OCI-LY1 (cell line): ENCODE data around the gene HMHB1.

Experiments
- H2AFZ ChIP-seq: fragments of 200-600 bp; sonication (generic), shearing (Covaris generic); 2 replicates; pipeline ENCODE4 v1.6.0; 2014; ENCODE audit warnings: antibody characterized with exemption, mild to moderate bottlenecking, low read length
- H3F3A ChIP-seq: fragments of 200-600 bp; sonication (generic), shearing (Covaris generic); 2 replicates; pipeline ENCODE4 v1.6.0; 2014; ENCODE audit warnings: mild to moderate bottlenecking, antibody characterized with exemption, low read length, moderate library complexity; ENCODE audit not compliant: insufficient read depth
- H3K27ac ChIP-seq: fragments of 200-600 bp; sonication (generic); 2 replicates; pipeline ENCODE4 v1.5.1; 2014; ENCODE audit warnings: low read length, mixed run types, mild to moderate bottlenecking, low read depth; ENCODE audit not compliant: poor library complexity, severe bottlenecking
- H3K27me3 ChIP-seq: fragments of 200-600 bp; sonication (generic); 2 replicates; pipeline ENCODE4 v1.6.0; 2014; ENCODE audit warnings: antibody characterized with exemption, mild to moderate bottlenecking, low read length, moderate library complexity; ENCODE audit not compliant: insufficient read depth
- H3K36me3 ChIP-seq: fragments of 200-600 bp; sonication (generic); 2 replicates; pipeline ENCODE4 v1.6.1; 2014; ENCODE audit warnings: mild to moderate bottlenecking, antibody characterized with exemption, low read length, moderate library complexity, mixed read lengths; ENCODE audit not compliant: insufficient read depth
- H3K4me1 ChIP-seq: fragments of 200-600 bp; sonication (generic); 2 replicates; pipeline ENCODE4 v1.5.1; 2014; ENCODE audit warnings: mild to moderate bottlenecking, low read length, moderate library complexity; ENCODE audit not compliant: insufficient read depth, severe bottlenecking
- H3K4me2 ChIP-seq: fragments of 200-600 bp; sonication (generic), shearing (Covaris generic); 2 replicates; pipeline ENCODE4 v1.6.1; 2014; ENCODE audit warnings: low read length
- H3K4me3 ChIP-seq: fragments of 200-600 bp; sonication (generic); 2 replicates; pipeline ENCODE4 v1.5.1; 2014; ENCODE audit warnings: low read length, low read depth, mild to moderate bottlenecking, mixed read lengths; ENCODE audit not compliant: poor library complexity, severe bottlenecking
- H3K79me2 ChIP-seq: fragments of 200-600 bp; shearing (Covaris generic); 2 replicates; pipeline ENCODE4 v1.6.1; 2016; ENCODE audit warnings: mixed run types, low read length, mixed read lengths; ENCODE audit not compliant: insufficient read depth
- H3K9ac ChIP-seq: fragments of 200-600 bp; sonication (generic), shearing (Covaris generic); 2 replicates; pipeline ENCODE4 v1.6.1; 2014; ENCODE audit warnings: mild to moderate bottlenecking, low read length, mixed read lengths
- H3K9me2 ChIP-seq: fragments of 200-600 bp; sonication (generic), shearing (Covaris generic); 2 replicates; pipeline ENCODE4 v1.6.1; 2014; ENCODE audit warnings: low read depth, mild to moderate bottlenecking, low read length, mixed read lengths
- H3K9me3 ChIP-seq: fragments of 200-600 bp; shearing (Covaris generic); 2 replicates; pipeline ENCODE4 v1.6.1; 2014; ENCODE audit warnings: low read length, mixed read lengths
- H4K20me1 ChIP-seq: fragments of 200-600 bp; sonication (generic), shearing (Covaris generic); 2 replicates; pipeline ENCODE4 v1.6.0; 2016; ENCODE audit warnings: mild to moderate bottlenecking, low read length; ENCODE audit not compliant: insufficient read depth
- EZH2 ChIP-seq: fragments of 200-600 bp; sonication (generic), shearing (Covaris generic); IDR thresholded peaks from 2 replicates; pipeline ENCODE4 v1.8.0; 2017; ENCODE audit warnings: borderline replicate concordance, mixed run types, mild to moderate bottlenecking, antibody characterized with exemption, low read length, moderate library complexity, mixed read lengths
- TF ChIP-seq, protein P1 (sequence below): fragments of 200-600 bp; sonication (generic), shearing (Covaris generic); IDR thresholded peaks from 2 replicates; pipeline ENCODE4 v1.5.1; 2017; ENCODE audit warnings: mild to moderate bottlenecking, antibody characterized with exemption, low read length, moderate library complexity, mixed read lengths

HMHB1 gene

DNA sequence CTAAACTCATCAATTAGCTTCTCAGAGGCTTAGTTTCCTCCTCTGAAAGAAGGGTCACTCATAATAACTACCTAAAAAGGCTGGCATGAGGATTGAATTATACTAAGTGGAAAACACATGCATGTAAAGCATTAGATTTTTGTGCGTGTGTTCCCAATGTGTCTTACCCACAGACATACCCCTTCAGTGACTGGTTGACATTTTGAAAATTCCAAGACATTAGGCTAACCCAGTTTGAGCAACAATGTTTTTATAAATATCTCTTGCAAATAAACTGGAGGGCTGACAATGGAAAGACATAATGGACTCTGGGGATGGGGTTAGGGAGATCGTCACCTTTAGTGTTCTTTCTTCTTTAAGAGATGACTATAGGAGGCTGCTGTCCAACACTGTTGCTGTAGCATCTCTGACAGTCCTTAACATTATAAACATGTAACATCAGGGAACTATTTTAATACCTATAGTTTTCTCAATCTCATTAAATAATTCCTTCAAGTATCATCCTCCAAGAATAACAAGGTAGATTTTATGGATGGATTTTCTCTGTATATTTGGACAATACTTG, 24.3 kb downstream of the HMHB1 start:
- Histone ChIP-seq H3K36me3 (no peaks in the 10 kb centered on the region), H3K9me2 (no peaks in the 10 kb centered on the region)

DNA sequence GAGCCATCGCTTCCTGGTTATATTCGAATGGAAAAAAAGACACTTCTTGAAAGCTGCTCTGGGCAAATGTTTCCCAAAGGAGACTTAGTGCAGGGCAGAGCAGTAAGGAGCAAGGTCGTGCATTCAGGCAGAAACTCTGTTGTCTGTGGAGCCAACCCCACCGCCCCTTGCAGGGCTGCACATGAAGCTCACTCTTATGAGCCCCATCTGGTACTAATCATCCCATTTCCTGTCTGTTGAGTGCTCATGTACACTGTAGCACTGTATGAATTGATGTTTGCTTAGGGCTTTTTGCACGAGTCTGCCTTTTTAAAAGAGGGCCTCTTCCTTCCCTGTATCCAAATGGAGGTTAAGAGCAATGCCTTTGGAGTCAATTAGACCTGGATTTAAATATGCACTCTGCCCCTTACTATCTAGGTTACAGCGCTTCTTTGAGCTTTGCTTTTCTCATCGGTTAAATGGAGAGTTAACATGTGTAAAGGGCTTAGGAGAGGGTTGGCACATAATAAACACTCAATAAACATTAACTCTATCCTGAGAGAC, 25.4 kb downstream of the HMHB1 start:
- no peaks in the 10 kb centered on the region for H3K79me2 ChIP-seq
- H3K36me3 ChIP-seq: no peaks in the 10 kb centered on the region
- no peaks in the 10 kb centered on the region for H3K4me1 ChIP-seq
- H3K27ac ChIP-seq: no peak overlapping the region
- H3K9me3 ChIP-seq: no peaks in the 10 kb centered on the region
- TF ChIP-seq, protein P1, sequence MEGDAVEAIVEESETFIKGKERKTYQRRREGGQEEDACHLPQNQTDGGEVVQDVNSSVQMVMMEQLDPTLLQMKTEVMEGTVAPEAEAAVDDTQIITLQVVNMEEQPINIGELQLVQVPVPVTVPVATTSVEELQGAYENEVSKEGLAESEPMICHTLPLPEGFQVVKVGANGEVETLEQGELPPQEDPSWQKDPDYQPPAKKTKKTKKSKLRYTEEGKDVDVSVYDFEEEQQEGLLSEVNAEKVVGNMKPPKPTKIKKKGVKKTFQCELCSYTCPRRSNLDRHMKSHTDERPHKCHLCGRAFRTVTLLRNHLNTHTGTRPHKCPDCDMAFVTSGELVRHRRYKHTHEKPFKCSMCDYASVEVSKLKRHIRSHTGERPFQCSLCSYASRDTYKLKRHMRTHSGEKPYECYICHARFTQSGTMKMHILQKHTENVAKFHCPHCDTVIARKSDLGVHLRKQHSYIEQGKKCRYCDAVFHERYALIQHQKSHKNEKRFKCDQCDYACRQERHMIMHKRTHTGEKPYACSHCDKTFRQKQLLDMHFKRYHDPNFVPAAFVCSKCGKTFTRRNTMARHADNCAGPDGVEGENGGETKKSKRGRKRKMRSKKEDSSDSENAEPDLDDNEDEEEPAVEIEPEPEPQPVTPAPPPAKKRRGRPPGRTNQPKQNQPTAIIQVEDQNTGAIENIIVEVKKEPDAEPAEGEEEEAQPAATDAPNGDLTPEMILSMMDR: no peak
- no peak for TF ChIP-seq EZH2
- no peaks in the 10 kb centered on the region for H3K27me3 ChIP-seq
- H3K9me2 ChIP-seq: no peaks in the 10 kb centered on the region
- no peaks in the 10 kb centered on the region for H3F3A ChIP-seq
- no peak overlapping the region for H3K4me2 ChIP-seq
- H3K4me3 ChIP-seq: no peak overlapping the region
- H4K20me1 ChIP-seq: no peaks in the 10 kb centered on the region
- H2AFZ ChIP-seq: no peak overlapping the region
- H3K9ac ChIP-seq: no peak overlapping the region

More for the DNA sequence above, 24.3 kb downstream of the HMHB1 start:
- no peaks in the 10 kb centered on the region for H3K9me3 ChIP-seq
- H3K79me2 ChIP-seq: no peaks in the 10 kb centered on the region
- H2AFZ ChIP-seq: no peak overlapping the region
- TF ChIP-seq EZH2: no peak
- TF ChIP-seq, protein P1: no peak
- H3K4me1 ChIP-seq: no peaks in the 10 kb centered on the region
- H3K4me2 ChIP-seq: no peak overlapping the region
- H3F3A ChIP-seq: no peaks in the 10 kb centered on the region
- H4K20me1 ChIP-seq: no peaks in the 10 kb centered on the region
- no peak overlapping the region for H3K27ac ChIP-seq
- no peaks in the 10 kb centered on the region for H3K27me3 ChIP-seq
- H3K4me3 ChIP-seq: no peak overlapping the region
- no peak overlapping the region for H3K9ac ChIP-seq

DNA sequence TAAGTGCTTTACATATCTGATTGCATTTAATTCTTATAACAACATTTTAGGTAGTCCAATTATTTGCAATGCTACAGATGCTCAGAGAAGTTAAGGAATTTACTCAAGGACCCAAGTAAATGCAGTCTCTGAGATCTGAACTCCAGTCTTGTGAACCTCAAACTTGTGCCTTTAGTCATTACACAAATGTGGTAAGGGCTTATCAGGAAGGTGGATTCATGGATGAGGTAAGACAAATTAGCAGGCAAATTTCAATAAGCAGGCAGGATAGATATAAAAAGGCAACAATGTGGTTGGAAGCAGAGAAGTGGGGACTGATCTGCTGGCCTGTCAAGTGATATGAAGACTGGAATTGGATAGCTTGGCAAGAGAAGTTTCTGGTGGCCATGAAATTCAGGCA, 29.5 kb downstream of the HMHB1 start:
- Histone ChIP-seq H3K27me3 (no peaks in the 10 kb centered on the region), H3K79me2 (no peaks in the 10 kb centered on the region), H3K36me3 (no peaks in the 10 kb centered on the region), H3K4me3 (no peak overlapping the region), H3K4me1 (no peaks in the 10 kb centered on the region), H2AFZ (no peak overlapping the region), H3K9me2 (no peaks in the 10 kb centered on the region), H3K9ac (no peak overlapping the region), H4K20me1 (no peaks in the 10 kb centered on the region), H3F3A (no peaks in the 10 kb centered on the region), H3K9me3 (no peaks in the 10 kb centered on the region), H3K4me2 (no peak overlapping the region), H3K27ac (no peak overlapping the region)
- no peak for TF ChIP-seq EZH2
- TF ChIP-seq, protein P1: no peak
